ENCODE measurements around the gene CD300C.

DNA sequence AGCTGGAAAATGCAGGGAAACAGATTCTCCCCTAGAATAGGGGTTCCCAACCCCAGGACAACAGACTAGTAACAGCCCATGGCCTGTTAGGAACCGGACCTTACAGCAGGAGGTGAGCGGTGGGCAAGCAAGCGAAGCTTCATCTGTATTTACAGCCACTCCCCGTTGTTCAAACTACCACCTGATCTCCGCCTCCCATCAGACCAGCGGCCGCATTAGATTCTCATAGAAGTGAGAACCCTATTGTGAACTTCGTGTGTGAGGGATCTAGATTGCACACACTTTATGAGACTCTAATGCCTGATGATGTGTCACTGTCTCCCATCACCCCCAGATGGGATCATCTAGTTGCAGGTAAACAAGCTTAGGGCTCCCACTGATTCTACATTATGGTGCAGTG, 18.2 kb downstream of the CD300C start:
- TF ChIP-seq, protein P1, sequence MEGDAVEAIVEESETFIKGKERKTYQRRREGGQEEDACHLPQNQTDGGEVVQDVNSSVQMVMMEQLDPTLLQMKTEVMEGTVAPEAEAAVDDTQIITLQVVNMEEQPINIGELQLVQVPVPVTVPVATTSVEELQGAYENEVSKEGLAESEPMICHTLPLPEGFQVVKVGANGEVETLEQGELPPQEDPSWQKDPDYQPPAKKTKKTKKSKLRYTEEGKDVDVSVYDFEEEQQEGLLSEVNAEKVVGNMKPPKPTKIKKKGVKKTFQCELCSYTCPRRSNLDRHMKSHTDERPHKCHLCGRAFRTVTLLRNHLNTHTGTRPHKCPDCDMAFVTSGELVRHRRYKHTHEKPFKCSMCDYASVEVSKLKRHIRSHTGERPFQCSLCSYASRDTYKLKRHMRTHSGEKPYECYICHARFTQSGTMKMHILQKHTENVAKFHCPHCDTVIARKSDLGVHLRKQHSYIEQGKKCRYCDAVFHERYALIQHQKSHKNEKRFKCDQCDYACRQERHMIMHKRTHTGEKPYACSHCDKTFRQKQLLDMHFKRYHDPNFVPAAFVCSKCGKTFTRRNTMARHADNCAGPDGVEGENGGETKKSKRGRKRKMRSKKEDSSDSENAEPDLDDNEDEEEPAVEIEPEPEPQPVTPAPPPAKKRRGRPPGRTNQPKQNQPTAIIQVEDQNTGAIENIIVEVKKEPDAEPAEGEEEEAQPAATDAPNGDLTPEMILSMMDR (conservative IDR thresholded peaks at IDR 0.05; ENCODE audit: low read depth, low read length): no peak
- no peak for TF ChIP-seq EZH2 (IDR thresholded peaks at IDR 0.05; ENCODE audit: borderline replicate concordance, low read depth, low read length, poor library complexity, severe bottlenecking)
